MM.1S (cell line): ENCODE measurements around the gene SP140L.

Source experiments
- DNase-seq: peaks from one replicate; pipeline ENCODE4 v3.0.0-alpha.2; 2015
- H2AFZ ChIP-seq: fragments of 300-600 bp; sonication (generic); 2 replicates; pipeline ENCODE4 v1.6.0; 2016; ENCODE audit warnings: antibody characterized with exemption, low read length
- H3F3A ChIP-seq: fragments of 300-600 bp; sonication (generic); 2 replicates; pipeline ENCODE4 v1.6.1; 2016; ENCODE audit warnings: mild to moderate bottlenecking, antibody characterized with exemption, low read length, moderate library complexity, mixed read lengths; ENCODE audit not compliant: insufficient read depth
- H3K27ac ChIP-seq: fragments of 300-600 bp; sonication (generic); 2 replicates; pipeline ENCODE4 v1.5.1; 2016; ENCODE audit warnings: mild to moderate bottlenecking, low read length
- H3K27me3 ChIP-seq: fragments of 300-600 bp; sonication (generic); replicated peaks from 2 replicates; pipeline ENCODE4 v1.6.0; 2016; ENCODE audit warnings: low read length; ENCODE audit not compliant: insufficient read depth
- H3K36me3 ChIP-seq: fragments of 300-600 bp; sonication (generic); replicated peaks from 2 replicates; pipeline ENCODE4 v1.6.1; 2016; ENCODE audit warnings: mild to moderate bottlenecking, low read length, mixed read lengths; ENCODE audit not compliant: insufficient read depth
- H3K4me1 ChIP-seq: fragments of 300-600 bp; sonication (generic); 2 replicates; pipeline ENCODE4 v1.6.1; 2016; ENCODE audit warnings: low read length, mixed read lengths
- H3K4me2 ChIP-seq: fragments of 300-600 bp; sonication (generic); 2 replicates; pipeline ENCODE4 v1.6.0; 2016; ENCODE audit warnings: low read depth, low read length
- H3K4me3 ChIP-seq: fragments of 300-600 bp; sonication (generic); 2 replicates; pipeline ENCODE4 v1.5.1; 2016; ENCODE audit warnings: low read length, mixed read lengths
- H3K79me2 ChIP-seq: fragments of 300-600 bp; sonication (generic); 2 replicates; pipeline ENCODE4 v1.6.1; 2016; ENCODE audit warnings: mixed run types, low read length, mixed read lengths
- H3K9ac ChIP-seq: fragments of 300-600 bp; sonication (generic); 2 replicates; pipeline ENCODE4 v1.6.1; 2016; ENCODE audit warnings: low read length, mixed read lengths
- H3K9me2 ChIP-seq: fragments of 300-600 bp; sonication (generic); replicated peaks from 2 replicates; pipeline ENCODE4 v1.6.1; 2016; ENCODE audit warnings: mild to moderate bottlenecking, low read length, mixed read lengths; ENCODE audit not compliant: insufficient read depth
- H3K9me3 ChIP-seq: fragments of 300-600 bp; sonication (generic); replicated peaks from 2 replicates; pipeline ENCODE4 v1.6.1; 2016; ENCODE audit warnings: mild to moderate bottlenecking, low read length, mixed read lengths; ENCODE audit not compliant: insufficient read depth
- H4K20me1 ChIP-seq: fragments of 300-600 bp; sonication (generic); 2 replicates; pipeline ENCODE4 v1.6.1; 2016; ENCODE audit warnings: mild to moderate bottlenecking, low read length, moderate library complexity, mixed read lengths; ENCODE audit not compliant: insufficient read depth
- EZH2 ChIP-seq: fragments of 300-600 bp; sonication (generic); optimal IDR thresholded peaks from 2 replicates; pipeline ENCODE3; 2017; ENCODE audit warnings: low read depth, mild to moderate bottlenecking, antibody characterized with exemption, low read length, mixed read lengths
- EZH2phosphoT487 ChIP-seq: fragments of 300-600 bp; sonication (generic); IDR thresholded peaks from 2 replicates; pipeline ENCODE4 v1.6.1; 2018; ENCODE audit warnings: antibody characterized with exemption, low read length
- TF ChIP-seq, protein P1 (sequence below): fragments of 300-600 bp; sonication (generic); IDR thresholded peaks from 2 replicates; pipeline ENCODE4 v1.5.1; 2016; ENCODE audit warnings: antibody characterized with exemption, low read length, mixed read lengths

SP140L gene

DNA sequence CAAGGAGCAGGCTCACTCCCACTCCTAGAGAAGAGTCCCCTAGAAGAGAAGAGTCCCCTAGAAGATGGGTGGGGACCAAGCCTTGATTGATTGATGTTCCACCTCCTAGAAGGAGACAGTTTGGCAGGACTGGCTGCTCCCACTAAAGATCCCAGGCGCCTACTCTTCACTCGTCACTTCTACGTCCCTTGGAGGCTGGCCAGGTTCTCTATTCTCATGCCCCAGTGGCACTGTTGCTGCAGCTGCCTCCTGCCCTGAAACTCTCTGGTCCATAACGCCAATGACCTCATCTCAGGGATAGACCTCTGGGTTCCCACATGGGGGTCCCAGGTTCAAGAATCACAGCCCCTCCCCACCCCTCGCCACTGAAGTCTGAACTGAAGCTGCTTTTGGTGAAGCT, 2.5 kb upstream of the SP140L start:
- no peak overlapping the region for H3K9ac ChIP-seq
- no peak for DNase-seq
- no peaks in the 10 kb centered on the region for H4K20me1 ChIP-seq
- peaks cover 4% of the 10 kb centered on the region; the same call in 1 of the 2 replicates for H3K4me1 ChIP-seq
- peaks cover 15% of the 10 kb centered on the region for H3F3A ChIP-seq
- no peak overlapping the region for H3K4me3 ChIP-seq
- H3K27ac ChIP-seq = no peak overlapping the region
- H3K27me3 ChIP-seq = no peaks in the 10 kb centered on the region
- H3K79me2 ChIP-seq = peaks cover 25% of the 10 kb centered on the region
- TF ChIP-seq, protein P1, sequence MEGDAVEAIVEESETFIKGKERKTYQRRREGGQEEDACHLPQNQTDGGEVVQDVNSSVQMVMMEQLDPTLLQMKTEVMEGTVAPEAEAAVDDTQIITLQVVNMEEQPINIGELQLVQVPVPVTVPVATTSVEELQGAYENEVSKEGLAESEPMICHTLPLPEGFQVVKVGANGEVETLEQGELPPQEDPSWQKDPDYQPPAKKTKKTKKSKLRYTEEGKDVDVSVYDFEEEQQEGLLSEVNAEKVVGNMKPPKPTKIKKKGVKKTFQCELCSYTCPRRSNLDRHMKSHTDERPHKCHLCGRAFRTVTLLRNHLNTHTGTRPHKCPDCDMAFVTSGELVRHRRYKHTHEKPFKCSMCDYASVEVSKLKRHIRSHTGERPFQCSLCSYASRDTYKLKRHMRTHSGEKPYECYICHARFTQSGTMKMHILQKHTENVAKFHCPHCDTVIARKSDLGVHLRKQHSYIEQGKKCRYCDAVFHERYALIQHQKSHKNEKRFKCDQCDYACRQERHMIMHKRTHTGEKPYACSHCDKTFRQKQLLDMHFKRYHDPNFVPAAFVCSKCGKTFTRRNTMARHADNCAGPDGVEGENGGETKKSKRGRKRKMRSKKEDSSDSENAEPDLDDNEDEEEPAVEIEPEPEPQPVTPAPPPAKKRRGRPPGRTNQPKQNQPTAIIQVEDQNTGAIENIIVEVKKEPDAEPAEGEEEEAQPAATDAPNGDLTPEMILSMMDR = no peak
- no peak for TF ChIP-seq EZH2
- TF ChIP-seq EZH2phosphoT487 = no peak
- H3K9me3 ChIP-seq = no peaks in the 10 kb centered on the region
- H3K4me2 ChIP-seq = no peak overlapping the region
- no peaks in the 10 kb centered on the region for H3K9me2 ChIP-seq
- no peak overlapping the region for H2AFZ ChIP-seq
- no peaks in the 10 kb centered on the region; the same call in none of the 2 replicates for H3K36me3 ChIP-seq

DNA sequence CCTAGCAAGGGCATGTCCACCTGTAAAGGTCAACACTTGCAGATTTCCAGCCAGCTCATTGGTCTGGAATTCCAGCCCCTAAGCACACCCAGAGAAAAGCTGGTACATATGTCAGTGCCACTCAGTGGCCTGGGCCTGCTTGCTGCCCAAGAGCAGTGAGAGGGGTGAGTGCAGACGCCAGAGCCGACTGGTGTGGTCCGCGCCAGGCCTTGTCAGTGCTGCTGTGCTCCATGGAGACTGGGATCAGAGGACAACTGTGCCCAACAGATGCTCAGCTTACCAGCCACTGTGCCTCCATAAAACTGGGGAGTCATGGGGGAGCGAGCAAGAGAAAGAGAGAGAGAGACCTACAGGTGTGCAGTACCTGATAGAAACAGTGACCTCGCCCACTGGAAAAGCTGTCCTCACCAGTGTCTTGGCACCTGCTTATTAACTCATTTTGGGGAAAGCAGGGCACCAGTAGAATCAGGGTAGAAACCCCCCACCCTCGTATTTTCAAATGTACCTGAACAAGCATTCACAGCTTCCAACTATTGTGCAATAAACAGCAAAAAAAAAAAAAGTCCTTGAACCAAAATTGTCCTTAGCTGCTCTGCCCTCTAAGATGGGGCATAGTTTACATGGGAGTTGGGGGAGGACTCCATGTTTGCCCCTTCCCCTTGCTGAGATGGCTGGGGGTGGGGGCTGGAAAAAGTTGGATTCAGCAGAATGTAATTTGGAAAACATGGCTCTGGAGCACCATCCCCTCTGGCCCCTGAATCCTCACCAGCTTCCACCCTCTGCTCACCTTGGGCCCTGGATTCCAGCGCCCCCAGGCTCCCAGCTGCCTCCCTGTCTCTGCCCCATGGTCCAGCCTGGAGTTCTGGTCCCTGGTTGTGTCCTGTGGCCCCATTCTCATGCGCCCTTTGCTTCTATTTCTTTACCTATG, 1.4 kb upstream of the SP140L start:
- Histone ChIP-seq H3F3A (peaks cover 15% of the 10 kb centered on the region), H3K9me2 (no peaks in the 10 kb centered on the region), H3K4me3 (no peak overlapping the region), H2AFZ (no peak overlapping the region), H3K9ac (no peak overlapping the region), H3K4me1 (peaks cover 4% of the 10 kb centered on the region; the same call in 1 of the 2 replicates), H3K27ac (no peak overlapping the region), H3K9me3 (no peaks in the 10 kb centered on the region), H4K20me1 (no peaks in the 10 kb centered on the region), H3K4me2 (no peak overlapping the region), H3K36me3 (no peaks in the 10 kb centered on the region; the same call in none of the 2 replicates), H3K27me3 (no peaks in the 10 kb centered on the region), H3K79me2 (peaks cover 36% of the 10 kb centered on the region)
- DNase-seq = no peak
- TF ChIP-seq EZH2phosphoT487 (no peak), EZH2 (no peak)
- TF ChIP-seq, protein P1 = no peak

DNA sequence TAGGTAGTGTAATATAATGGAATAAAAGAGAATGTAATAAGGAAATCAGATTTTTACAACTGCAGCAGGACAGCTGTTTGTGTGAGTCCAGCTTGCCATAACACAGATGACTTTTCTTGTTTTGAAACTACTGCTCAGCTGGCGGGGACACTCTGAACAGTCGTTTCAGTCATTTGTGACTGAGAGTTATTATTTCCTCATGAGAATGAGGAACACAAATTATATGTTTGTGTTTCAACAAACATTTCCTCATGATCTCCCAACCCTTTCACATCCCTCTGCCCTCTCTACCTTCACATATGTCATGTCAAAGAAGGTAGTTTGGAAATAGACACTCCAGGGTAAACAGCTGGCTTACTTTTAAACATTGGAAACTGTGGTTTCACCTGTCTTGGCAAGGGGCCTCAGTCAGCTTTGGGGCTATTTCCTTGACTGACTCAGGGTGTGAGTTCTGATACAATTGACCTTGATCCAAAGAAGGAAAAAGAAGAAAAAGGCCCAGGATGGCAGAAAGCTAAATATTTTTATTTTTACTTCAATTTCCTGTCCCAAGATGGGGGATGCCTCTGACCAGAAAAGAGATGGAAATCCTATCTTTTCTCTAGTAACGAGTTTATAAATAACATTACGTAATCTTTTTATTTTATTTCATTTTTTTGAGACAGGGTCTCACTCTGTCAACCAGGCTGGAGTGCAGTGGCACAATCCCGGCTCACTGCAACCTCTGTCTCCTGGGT, 593 bp downstream of the SP140L start:
- H3K79me2 ChIP-seq = peaks cover 51% of the 10 kb centered on the region
- H3K36me3 ChIP-seq = no peaks in the 10 kb centered on the region; the same call in none of the 2 replicates
- H3K9ac ChIP-seq = peak overlapping the region; percentile 66
- H3F3A ChIP-seq = peaks cover 15% of the 10 kb centered on the region
- H3K9me3 ChIP-seq = no peaks in the 10 kb centered on the region
- TF ChIP-seq, protein P1 = no peak
- no peak for TF ChIP-seq EZH2phosphoT487
- TF ChIP-seq EZH2 = no peak
- H3K9me2 ChIP-seq = no peaks in the 10 kb centered on the region
- peak overlapping the region; percentile 95 for H3K4me2 ChIP-seq
- H3K4me3 ChIP-seq = peak overlapping the region; percentile 64
- H3K4me1 ChIP-seq = peaks cover 4% of the 10 kb centered on the region; the same call in 1 of the 2 replicates
- H3K27me3 ChIP-seq = no peaks in the 10 kb centered on the region
- H2AFZ ChIP-seq = peak overlapping the region; percentile 93
- peak overlapping the region; percentile 65 for H3K27ac ChIP-seq
- DNase-seq = no peak
- H4K20me1 ChIP-seq = no peaks in the 10 kb centered on the region
